Right lobe of liver (tissue), 6 donors: ENCODE data around the gene ATP2A1. TPM values are rescaled to one million over a fixed set of nuclear protein-coding genes. Genes with fewer than 3 reads are reported as not detected.
"Not testable (repeated sequence)": the region's sequence is repeated elsewhere in the genome, so short reads cannot be mapped to it uniquely, and the experiment has no call there.

Experiments
- ATAC-seq, 4 donors: fragments of 200-7000 bp; cut with Tn5 transposase; one replicate each; pipeline ENCODE4 v1.9.1; 2020; ENCODE audit warnings: mild to moderate bottlenecking in 4 of 4, moderate library complexity in 4 of 4
- DNase-seq, 3 donors: peaks; one replicate each; pipeline ENCODE4 v3.0.0-alpha.2; 2020
- H3K27ac ChIP-seq, 3 donors: fragments of 200-600 bp; one replicate each; pipeline ENCODE4 v1.8.0; 2022
- H3K27me3 ChIP-seq, 2 donors: fragments of 200-600 bp; one replicate each; pipeline ENCODE4 v1.8.0; 2022
- H3K36me3 ChIP-seq, 4 donors: fragments of 200-600 bp; sonication (generic) in 1 of 4; one replicate each; pipeline versions ENCODE4 v1.5.1 to v1.8.0; 2017 to 2022; ENCODE audit warnings: control low read depth in 1 of 4
- H3K4me1 ChIP-seq, 4 donors: fragments of 200-600 bp; sonication (generic) in 1 of 4; one replicate each; pipeline versions ENCODE4 v1.5.1 to v1.8.0; 2017 to 2022; ENCODE audit warnings: control low read depth in 1 of 4
- H3K4me3 ChIP-seq, 3 donors: fragments of 200-600 bp; one replicate each; pipeline ENCODE4 v1.8.0; 2022
- H3K9me3 ChIP-seq, 4 donors: fragments of 200-600 bp; sonication (generic) in 1 of 4; one replicate each; pipeline versions ENCODE4 v1.5.1 to v1.8.0; 2017 to 2022; ENCODE audit warnings: control low read depth in 1 of 4
- CTCF ChIP-seq, 4 donors: fragments of 200-600 bp in 3 of 4; fragments of 450-650 bp in 1 of 4; IDR thresholded peaks; one replicate each; pipeline versions ENCODE4 v1.5.1 to v1.8.0; 2016 to 2022; ENCODE audit warnings: antibody characterized with exemption in 4 of 4, mild to moderate bottlenecking in 2 of 4
- POLR2A ChIP-seq: fragments of 450-650 bp; IDR thresholded peaks from one replicate; pipeline ENCODE4 v1.6.1; 2017; ENCODE audit warnings: antibody characterized with exemption, mild to moderate bottlenecking
- WGBS: methylation state at CpG from one replicate; pipeline ENCODE4 v1.1.6; 2018; ENCODE audit warnings: low coverage, low lambda C conversion rate; ENCODE audit not compliant: insufficient coverage; ENCODE audit errors: missing lambda C conversion rate; 5-methylcytosine and 5-hydroxymethylcytosine counted together
- intact Hi-C, 2 donors: fragments of 100-400 bp; cut with DNase I; formaldehyde crosslinking; loops; one replicate each; pipeline versions ENCODE4 v1.11.2 to v1.14.1; 2022
- total RNA-seq, 6 experiments: library from RNA; depleted of rRNA in 2 of 6; stranded (reverse); fragments of >200 nt in 2 of 6; fragmentation: NEBNext Ultra II Directional in 3 of 6; extraction: Animal tissue kit (Norgen Biotek cat#: 25700) in 3 of 6; gene quantifications; one replicate each; pipeline versions ENCODE4 v1.1.0 to v1.2.4, GENCODE V29; 2016 to 2023
- donor health status: DM: no; HTN: yes; CAD: no.
- donor health status: DM: no; HTN: no; CAD: no.
- donor health status: DM: no; HTN: no; CAD: no.
- donor health status: DM: no; HTN: yes; CAD: no.
- donor health status: DM: no; HTN: yes; CAD: no.

Gene ATP2A1
- total RNA-seq, 6 experiments from 2014 or later: 0.42 to 3.6 (median 0.77) TPM

- no peak overlapping the region for H3K27ac ChIP-seq
- intact Hi-C loops: loop anchor here in 1 of 2 donors (10.0 kb wide), 1 partner anchor 52 kb away; no protein-coding TSS in a partner anchor
- 84% methylated on average over 9 of the region's 13 CpGs for WGBS
Observed at GRCh38 chr16:28867241-28867640, 11.0 kb upstream of the ATP2A1 start.

GRCh38 chr16:28867646-28868045, 10.6 kb upstream of the ATP2A1 start:
- intact Hi-C loops: loop anchor here in 1 of 2 donors (10.0 kb wide), 1 partner anchor 53 kb away; no protein-coding TSS in a partner anchor
- Histone ChIP-seq H3K4me1 (peaks cover 0 to 15% (median 0%) of the 10 kb centered on the region in 4 donors), H3K36me3 (peaks cover 0 to 46% (median 17%) of the 10 kb centered on the region in 4 donors)
- not testable (repeated sequence) for H3K4me3 ChIP-seq, H3K27ac ChIP-seq, DNase-seq, H3K27me3 ChIP-seq, H3K9me3 ChIP-seq, ATAC-seq
- WGBS: 89% methylated on average over 1 of the region's 9 CpGs

More at GRCh38 chr16:28867241-28867640, 11.0 kb upstream of the ATP2A1 start:
- no peak for DNase-seq
- Histone ChIP-seq H3K4me1 (peaks cover 0 to 17% (median 0%) of the 10 kb centered on the region in 4 donors), H3K36me3 (peaks cover 0 to 46% (median 17%) of the 10 kb centered on the region in 4 donors), H3K9me3 (no peaks in the 10 kb centered on the region), H3K4me3 (no peak overlapping the region), H3K27me3 (no peaks in the 10 kb centered on the region)
- no peak for TF ChIP-seq CTCF (IDR thresholded peaks at IDR 0.05)
- ATAC-seq: no peak

- no peaks in the 10 kb centered on the region for H3K9me3 ChIP-seq
- peaks cover 0 to 11% (median 0%) of the 10 kb centered on the region in 4 donors for H3K4me1 ChIP-seq
- H3K27me3 ChIP-seq: no peaks in the 10 kb centered on the region
- H3K36me3 ChIP-seq: peaks cover 0 to 46% (median 18%) of the 10 kb centered on the region in 4 donors
- no peak overlapping the region for H3K27ac ChIP-seq
- no peak for TF ChIP-seq POLR2A
- no peak for TF ChIP-seq CTCF (IDR thresholded peaks at IDR 0.05)
- DNase-seq: no peak
- ATAC-seq: no peak
- intact Hi-C loops: loop anchor here in 1 of 2 donors (10.0 kb wide), 1 partner anchor 54 kb away; no protein-coding TSS in a partner anchor
- H3K4me3 ChIP-seq: no peak overlapping the region
- WGBS: 100% methylated on average over 1 of the region's 11 CpGs
Observed at GRCh38 chr16:28869201-28869600, 9.1 kb upstream of the ATP2A1 start.

- Histone ChIP-seq H3K36me3 (peaks cover 0 to 34% (median 18%) of the 10 kb centered on the region in 4 donors), H3K9me3 (no peaks in the 10 kb centered on the region), H3K27me3 (no peaks in the 10 kb centered on the region), H3K4me1 (no peaks in the 10 kb centered on the region), H3K27ac (no peak overlapping the region), H3K4me3 (no peak overlapping the region)
- no peak for ATAC-seq
- no peak for DNase-seq
- TF ChIP-seq CTCF (IDR thresholded peaks at IDR 0.05) (no peak), POLR2A (no peak)
- WGBS: 100% methylated on average over 5 of the region's 15 CpGs
- intact Hi-C loops: no loop called here
Observed at GRCh38 chr16:28872952-28873351, 5.3 kb upstream of the ATP2A1 start.

- WGBS: 83% methylated on average over 10 of the region's 18 CpGs
- ATAC-seq: peak; percentile 34 to 65 (median 56)
- Histone ChIP-seq H3K4me3 (no peak overlapping the region), H3K4me1 (no peaks in the 10 kb centered on the region), H3K27ac (no peak overlapping the region), H3K27me3 (no peaks in the 10 kb centered on the region), H3K9me3 (no peaks in the 10 kb centered on the region), H3K36me3 (peaks cover 0 to 26% (median 15%) of the 10 kb centered on the region in 4 donors)
- no peak for TF ChIP-seq POLR2A
- peak; percentile 49 to 63 (median 56) for TF ChIP-seq CTCF (IDR thresholded peaks at IDR 0.05)
- intact Hi-C loops: no loop called here
- DNase-seq: peak in 1 of 3 donors; percentile 47
Observed at GRCh38 chr16:28873543-28874201, 4.6 kb upstream of the ATP2A1 start.
